ENCODE measurements around the gene KLF2. TPM values are rescaled to one million over a fixed set of nuclear protein-coding genes. Genes with fewer than 3 reads are reported as not detected.

Gene KLF2
- total and polyA plus RNA-seq, 10 of the 15 experiments (the other 5 are each of a cell fraction or from before 2014, with no cell fraction given), result 0.16 to 13.7 (median 1.0) TPM

- TF ChIP-seq ZNF592 (IDR thresholded peaks at IDR 0.05) (no peak), CHD2 (IDR thresholded peaks at IDR 0.05; ENCODE audit: borderline replicate concordance, low read depth, low read length) (no peak), POLR2AphosphoS5 (IDR thresholded peaks at IDR 0.05; ENCODE audit: low read length) (peak; percentile 46; the same call in 1 of the 2 replicates)
- TF ChIP-seq, protein P1, sequence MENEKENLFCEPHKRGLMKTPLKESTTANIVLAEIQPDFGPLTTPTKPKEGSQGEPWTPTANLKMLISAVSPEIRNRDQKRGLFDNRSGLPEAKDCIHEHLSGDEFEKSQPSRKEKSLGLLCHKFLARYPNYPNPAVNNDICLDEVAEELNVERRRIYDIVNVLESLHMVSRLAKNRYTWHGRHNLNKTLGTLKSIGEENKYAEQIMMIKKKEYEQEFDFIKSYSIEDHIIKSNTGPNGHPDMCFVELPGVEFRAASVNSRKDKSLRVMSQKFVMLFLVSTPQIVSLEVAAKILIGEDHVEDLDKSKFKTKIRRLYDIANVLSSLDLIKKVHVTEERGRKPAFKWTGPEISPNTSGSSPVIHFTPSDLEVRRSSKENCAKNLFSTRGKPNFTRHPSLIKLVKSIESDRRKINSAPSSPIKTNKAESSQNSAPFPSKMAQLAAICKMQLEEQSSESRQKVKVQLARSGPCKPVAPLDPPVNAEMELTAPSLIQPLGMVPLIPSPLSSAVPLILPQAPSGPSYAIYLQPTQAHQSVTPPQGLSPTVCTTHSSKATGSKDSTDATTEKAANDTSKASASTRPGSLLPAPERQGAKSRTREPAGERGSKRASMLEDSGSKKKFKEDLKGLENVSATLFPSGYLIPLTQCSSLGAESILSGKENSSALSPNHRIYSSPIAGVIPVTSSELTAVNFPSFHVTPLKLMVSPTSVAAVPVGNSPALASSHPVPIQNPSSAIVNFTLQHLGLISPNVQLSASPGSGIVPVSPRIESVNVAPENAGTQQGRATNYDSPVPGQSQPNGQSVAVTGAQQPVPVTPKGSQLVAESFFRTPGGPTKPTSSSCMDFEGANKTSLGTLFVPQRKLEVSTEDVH (IDR thresholded peaks at IDR 0.05; ENCODE audit: low read depth, partially characterized antibody), result no peak
These were observed 3.5 kb downstream of the KLF2 start (continued) for GRCh38 chr19:16327911-16328823.
